ENCODE results near the gene PRDX3.
"Not testable (repeated sequence)": the region's sequence is repeated elsewhere in the genome, so short reads cannot be mapped to it uniquely, and the experiment has no call there.

Gene PRDX3

GRCh38 chr10:119206603-119207365 is 28.2 kb upstream of the PRDX3 start:
- peak in 11 of 14 donors; percentile 48 to 91 (median 83) for DNase-seq

GRCh38 chr10:119205894-119206602 is 27.4 kb upstream of the PRDX3 start:
- DNase-seq, result peak in 8 of 14 donors; percentile 32 to 62 (median 50)

- no peak for DNase-seq
These were observed 24.4 kb upstream of the PRDX3 start for GRCh38 chr10:119203006-119203405.

- DNase-seq, result no peak
These were observed 22.6 kb upstream of the PRDX3 start for GRCh38 chr10:119201233-119201632.

GRCh38 chr10:119199231-119199992 is 20.8 kb upstream of the PRDX3 start:
- peak in 13 of 14 donors; percentile 5 to 55 (median 32) for DNase-seq

GRCh38 chr10:119198438-119198837 is 19.8 kb upstream of the PRDX3 start:
- no peak for DNase-seq

GRCh38 chr10:119197921-119198320 is 19.3 kb upstream of the PRDX3 start:
- no peak for DNase-seq

GRCh38 chr10:119191881-119192280 is 13.3 kb upstream of the PRDX3 start:
- no peak for DNase-seq

- no peak for DNase-seq
These were observed 12.6 kb upstream of the PRDX3 start for GRCh38 chr10:119190954-119191785.

- no peak for DNase-seq
These were observed 11.7 kb upstream of the PRDX3 start for GRCh38 chr10:119190353-119190752.

- peak in 8 of 14 donors; percentile 6 to 36 (median 16) for DNase-seq
These were observed 11.2 kb upstream of the PRDX3 start for GRCh38 chr10:119189811-119190282.

GRCh38 chr10:119183664-119184412 is 5.2 kb upstream of the PRDX3 start:
- DNase-seq, result no peak

GRCh38 chr10:119180850-119181400 is 2.3 kb upstream of the PRDX3 start:
- DNase-seq, result not testable (repeated sequence)

GRCh38 chr10:119177708-119178371 is 772 bp downstream of the PRDX3 start:
- no peak for DNase-seq

GRCh38 chr10:119176166-119176565 is 2.4 kb downstream of the PRDX3 start:
- DNase-seq, result no peak

- no peak for DNase-seq
These were observed 4.5 kb downstream of the PRDX3 start for GRCh38 chr10:119174109-119174508.

- DNase-seq, result no peak
These were observed 11.6 kb downstream of the PRDX3 start for GRCh38 chr10:119167041-119167440.

GRCh38 chr10:119166564-119166963 is 12.0 kb downstream of the PRDX3 start:
- no peak for DNase-seq

- no peak for DNase-seq
These were observed 12.5 kb downstream of the PRDX3 start for GRCh38 chr10:119166118-119166500.
